DOHH2 (cell line): ENCODE measurements around the gene RYR2.

ENCODE experiments used
- H3F3A ChIP-seq: fragments of 200-600 bp; sonication (generic), shearing (Covaris generic); 2 replicates; pipeline ENCODE4 v1.6.0; 2016; ENCODE audit warnings: antibody characterized with exemption, mild to moderate bottlenecking; ENCODE audit not compliant: control insufficient read depth, insufficient read depth
- H3K27ac ChIP-seq: fragments of 200-600 bp; sonication (generic); 2 replicates; pipeline ENCODE4 v1.5.1; 2014; ENCODE audit warnings: low read depth, mild to moderate bottlenecking, low read length, moderate library complexity
- H3K27me3 ChIP-seq: fragments of 200-600 bp; sonication (generic); 2 replicates; pipeline ENCODE4 v1.6.1; 2014; ENCODE audit warnings: mild to moderate bottlenecking, low read length, mixed read lengths; ENCODE audit not compliant: control insufficient read depth
- H3K36me3 ChIP-seq: fragments of 200-600 bp; sonication (generic); 2 replicates; pipeline ENCODE4 v1.6.1; 2014; ENCODE audit warnings: mild to moderate bottlenecking, low read length, moderate library complexity, mixed read lengths; ENCODE audit not compliant: control insufficient read depth
- H3K4me1 ChIP-seq: fragments of 200-600 bp; sonication (generic); 2 replicates; pipeline ENCODE4 v1.6.1; 2014; ENCODE audit warnings: mild to moderate bottlenecking, low read length, mixed read lengths; ENCODE audit not compliant: control insufficient read depth
- H3K4me2 ChIP-seq: fragments of 200-600 bp; sonication (generic); 2 replicates; pipeline ENCODE4 v1.6.0; 2014; ENCODE audit warnings: mild to moderate bottlenecking, low read length, moderate library complexity
- H3K4me3 ChIP-seq: fragments of 200-600 bp; sonication (generic); 2 replicates; pipeline ENCODE4 v1.5.1; 2014; ENCODE audit warnings: mild to moderate bottlenecking, low read length, mixed read lengths
- H3K79me2 ChIP-seq: fragments of 200-600 bp; sonication (generic); 2 replicates; pipeline ENCODE4 v1.6.1; 2014; ENCODE audit warnings: mild to moderate bottlenecking, low read length, mixed read lengths; ENCODE audit not compliant: control insufficient read depth
- H3K9me2 ChIP-seq: fragments of 200-600 bp; sonication (generic); replicated peaks from 2 replicates; pipeline ENCODE4 v1.6.1; 2014; ENCODE audit warnings: mild to moderate bottlenecking, low read length, mixed read lengths; ENCODE audit not compliant: control insufficient read depth
- H3K9me3 ChIP-seq: fragments of 200-600 bp; sonication (generic); 2 replicates; pipeline ENCODE4 v1.6.1; 2014; ENCODE audit warnings: antibody characterized with exemption, low read length, mixed read lengths; ENCODE audit not compliant: control insufficient read depth, insufficient read depth
- H4K20me1 ChIP-seq: fragments of 200-600 bp; sonication (generic); 2 replicates; pipeline ENCODE4 v1.6.0; 2014; ENCODE audit warnings: low read depth, mild to moderate bottlenecking, antibody characterized with exemption, low read length, moderate library complexity; ENCODE audit not compliant: control insufficient read depth, insufficient read depth
- CTCF ChIP-seq: fragments of 200-600 bp; sonication (generic); IDR thresholded peaks from one replicate; pipeline ENCODE4 v1.5.1; 2014; ENCODE audit warnings: antibody characterized with exemption, mild to moderate bottlenecking, low read depth, low read length; ENCODE audit not compliant: poor library complexity, severe bottlenecking
- EZH2phosphoT487 ChIP-seq: fragments of 200-600 bp; sonication (generic); IDR thresholded peaks from 2 replicates; pipeline ENCODE4 v1.6.1; 2017; ENCODE audit warnings: borderline replicate concordance, mild to moderate bottlenecking, antibody characterized with exemption, low read length, moderate library complexity, mixed read lengths

The RYR2 gene

GRCh38 chr1:237219751-237220642 is 178.0 kb downstream of the RYR2 start:
- H3K4me2 ChIP-seq = no peak overlapping the region
- H3K4me3 ChIP-seq = no peak overlapping the region
- no peaks in the 10 kb centered on the region for H3K4me1 ChIP-seq
- H4K20me1 ChIP-seq = no peaks in the 10 kb centered on the region
- H3K9me3 ChIP-seq = no peaks in the 10 kb centered on the region
- H3K9me2 ChIP-seq = no peaks in the 10 kb centered on the region
- H3F3A ChIP-seq = no peaks in the 10 kb centered on the region
- no peak overlapping the region for H3K27ac ChIP-seq
- H3K36me3 ChIP-seq = no peaks in the 10 kb centered on the region
- H3K27me3 ChIP-seq = no peaks in the 10 kb centered on the region
- no peaks in the 10 kb centered on the region for H3K79me2 ChIP-seq
- TF ChIP-seq EZH2phosphoT487 = no peak
- TF ChIP-seq CTCF = no peak

- Histone ChIP-seq H4K20me1 (no peaks in the 10 kb centered on the region), H3K4me2 (no peak overlapping the region), H3F3A (no peaks in the 10 kb centered on the region), H3K79me2 (no peaks in the 10 kb centered on the region), H3K9me2 (no peaks in the 10 kb centered on the region), H3K27me3 (no peaks in the 10 kb centered on the region), H3K36me3 (no peaks in the 10 kb centered on the region), H3K27ac (no peak overlapping the region), H3K4me1 (no peaks in the 10 kb centered on the region), H3K4me3 (no peak overlapping the region), H3K9me3 (no peaks in the 10 kb centered on the region)
- TF ChIP-seq CTCF (no peak), EZH2phosphoT487 (no peak)
Measured at GRCh38 chr1:237223419-237223818, 181.4 kb downstream of the RYR2 start.

- H3K4me2 ChIP-seq = no peak overlapping the region
- H3K9me2 ChIP-seq = no peaks in the 10 kb centered on the region
- H3K9me3 ChIP-seq = no peaks in the 10 kb centered on the region
- H3K27me3 ChIP-seq = no peaks in the 10 kb centered on the region
- no peaks in the 10 kb centered on the region for H4K20me1 ChIP-seq
- no peaks in the 10 kb centered on the region for H3K36me3 ChIP-seq
- no peaks in the 10 kb centered on the region for H3K79me2 ChIP-seq
- H3K4me3 ChIP-seq = no peak overlapping the region
- TF ChIP-seq EZH2phosphoT487 = no peak
- no peak overlapping the region for H3K27ac ChIP-seq
- H3F3A ChIP-seq = no peaks in the 10 kb centered on the region
- H3K4me1 ChIP-seq = no peaks in the 10 kb centered on the region
Measured at GRCh38 chr1:237226177-237226944, 184.4 kb downstream of the RYR2 start.

GRCh38 chr1:237227476-237227875 is 185.5 kb downstream of the RYR2 start:
- no peaks in the 10 kb centered on the region for H4K20me1 ChIP-seq
- H3K27me3 ChIP-seq = no peaks in the 10 kb centered on the region
- H3K4me2 ChIP-seq = no peak overlapping the region
- no peaks in the 10 kb centered on the region for H3K4me1 ChIP-seq
- no peaks in the 10 kb centered on the region for H3K9me3 ChIP-seq
- TF ChIP-seq CTCF = no peak
- TF ChIP-seq EZH2phosphoT487 = no peak
- no peak overlapping the region for H3K27ac ChIP-seq
- H3F3A ChIP-seq = no peaks in the 10 kb centered on the region
- H3K4me3 ChIP-seq = no peak overlapping the region
- no peaks in the 10 kb centered on the region for H3K36me3 ChIP-seq
- H3K9me2 ChIP-seq = no peaks in the 10 kb centered on the region
- H3K79me2 ChIP-seq = no peaks in the 10 kb centered on the region
